Measurements from ENCODE around the gene UBE2K. TPM values are rescaled to one million over a fixed set of nuclear protein-coding genes. Genes with fewer than 3 reads are reported as not detected.
"Not testable (repeated sequence)": the region's sequence is repeated elsewhere in the genome, so short reads cannot be mapped to it uniquely, and the experiment has no call there.

UBE2K gene
- total RNA-seq, 1 experiment from 2014 or later, result 23.1 TPM

DNA sequence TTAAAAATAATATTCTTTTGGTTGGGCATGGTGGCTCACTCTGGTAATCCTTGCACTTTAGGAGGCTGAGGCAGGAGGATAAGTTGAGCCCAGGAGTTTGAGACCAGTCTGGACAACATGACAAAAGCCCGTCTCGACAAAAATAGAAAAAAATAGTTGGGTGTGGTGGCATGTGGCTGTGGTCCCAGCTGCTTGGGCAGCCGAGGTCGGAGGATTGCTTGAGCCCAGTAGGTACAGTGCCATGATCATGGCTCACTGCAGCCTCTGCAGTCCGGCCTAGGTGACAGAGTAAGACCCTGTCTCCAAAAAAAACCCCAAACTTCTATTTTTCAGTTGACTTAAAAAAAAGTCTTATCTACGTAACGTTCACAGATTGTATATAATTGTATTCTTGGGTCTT, 23.9 kb downstream of the UBE2K start:
- DNase-seq (ENCODE audit: low read depth), result no peak

GRCh38 chr4:39729557-39729956, 31.6 kb downstream of the UBE2K start:
- no peak for DNase-seq (ENCODE audit: low read depth)

DNA sequence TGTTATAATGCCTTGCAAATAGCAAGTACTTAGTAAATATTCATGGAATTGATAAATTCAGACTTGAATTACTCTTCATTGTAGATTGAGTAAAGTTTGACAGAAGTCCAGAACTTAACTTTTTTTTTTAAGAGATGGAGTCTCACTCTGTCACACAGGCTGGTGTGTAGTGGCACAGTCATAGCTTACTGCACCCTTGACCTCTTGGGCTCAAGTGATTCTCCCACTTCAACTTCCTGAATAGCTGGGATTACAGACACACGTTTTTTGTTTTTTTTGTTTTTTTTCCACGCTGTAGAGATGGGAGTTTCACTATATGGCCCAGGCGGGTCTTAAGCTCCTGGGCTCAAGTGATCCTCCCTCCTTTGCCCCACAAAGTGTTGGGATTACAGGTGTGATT, 32.1 kb downstream of the UBE2K start:
- peak; percentile 26 for DNase-seq (ENCODE audit: low read depth)

GRCh38 chr4:39731908-39732307, 34.0 kb downstream of the UBE2K start:
- no peak for DNase-seq (ENCODE audit: low read depth)

DNA sequence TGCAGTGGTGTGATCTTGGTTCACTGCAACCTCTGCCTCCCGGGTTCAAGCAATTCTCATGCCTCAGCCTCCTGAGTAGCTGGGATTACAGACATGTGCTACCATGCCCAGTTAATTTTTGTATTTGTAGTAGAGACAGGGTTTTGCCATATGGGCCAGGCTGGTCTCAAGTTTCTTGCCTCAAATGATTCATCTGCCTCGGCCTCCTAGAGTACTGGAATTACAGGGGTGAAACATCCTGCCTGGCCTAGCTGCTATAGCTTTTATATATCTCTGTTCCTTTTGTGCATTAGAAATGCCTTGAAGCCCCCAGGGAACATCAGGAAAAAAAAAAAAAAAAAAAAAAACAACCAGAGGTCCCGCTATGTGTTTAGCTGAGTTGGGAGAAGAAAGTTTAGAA, 34.8 kb downstream of the UBE2K start:
- DNase-seq (ENCODE audit: low read depth), result peak; percentile 95

GRCh38 chr4:39739591-39739990, 41.7 kb downstream of the UBE2K start:
- not testable (repeated sequence) for DNase-seq (ENCODE audit: low read depth)

GRCh38 chr4:39741401-39741800, 43.5 kb downstream of the UBE2K start:
- DNase-seq (ENCODE audit: low read depth), result no peak

DNA sequence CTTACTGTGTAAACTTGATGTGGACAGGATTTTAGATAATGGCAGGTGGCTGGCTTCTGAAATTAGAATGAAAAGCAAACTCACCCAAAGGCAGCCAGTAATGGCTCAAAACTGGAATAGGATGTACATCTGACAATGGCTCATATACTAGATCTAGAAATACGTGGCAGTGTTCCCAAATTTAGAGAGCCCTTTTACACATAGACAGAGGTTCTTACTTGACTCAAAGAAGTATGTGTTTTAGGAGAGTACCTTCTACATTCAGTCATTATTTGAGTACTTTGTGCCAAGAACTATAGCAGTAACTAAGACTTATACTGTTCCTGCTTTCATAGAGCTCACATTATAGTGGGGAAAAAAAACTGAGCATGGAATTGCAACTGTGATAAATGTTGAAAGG, 48.0 kb downstream of the UBE2K start:
- no peak for DNase-seq (ENCODE audit: low read depth)

DNA sequence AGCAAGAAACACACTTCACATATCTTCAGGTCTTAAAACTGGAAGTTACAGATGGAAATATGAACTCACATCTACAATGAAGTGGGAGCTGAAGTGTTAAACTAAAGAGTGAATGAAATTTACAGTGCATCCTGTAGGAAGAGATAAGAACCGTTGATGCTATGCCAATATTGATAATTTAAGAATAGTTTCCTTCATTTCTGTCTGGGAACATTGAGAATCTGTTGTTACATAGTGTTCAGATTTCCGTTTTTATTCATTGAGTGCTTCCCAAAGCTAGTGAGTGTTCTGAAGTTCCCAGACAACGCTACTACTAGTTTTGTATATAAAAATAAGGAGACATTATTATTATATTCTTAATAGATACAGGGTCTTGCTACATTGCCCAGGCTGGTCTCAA, 52.3 kb downstream of the UBE2K start:
- no peak for DNase-seq (ENCODE audit: low read depth)

DNA sequence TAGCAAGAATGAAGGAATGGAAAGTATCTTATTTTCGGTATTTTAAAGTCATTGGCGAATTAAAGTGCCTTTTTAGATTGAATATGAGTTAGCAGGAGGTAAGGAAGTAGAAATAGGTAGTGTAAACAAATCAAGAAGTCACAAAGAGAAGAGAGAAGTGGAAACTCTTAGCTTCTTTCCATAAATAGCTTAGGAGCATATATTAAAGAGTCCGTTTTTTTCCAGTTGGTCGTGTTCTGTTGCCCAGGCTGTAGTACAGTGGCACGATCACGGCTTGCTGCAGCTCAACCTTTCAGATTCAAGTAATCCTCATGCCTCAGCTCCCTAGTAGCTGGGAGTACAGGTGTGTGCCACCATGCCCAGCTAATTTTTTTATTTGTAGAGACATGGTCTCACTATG, 56.4 kb downstream of the UBE2K start:
- no peak for DNase-seq (ENCODE audit: low read depth)

DNA sequence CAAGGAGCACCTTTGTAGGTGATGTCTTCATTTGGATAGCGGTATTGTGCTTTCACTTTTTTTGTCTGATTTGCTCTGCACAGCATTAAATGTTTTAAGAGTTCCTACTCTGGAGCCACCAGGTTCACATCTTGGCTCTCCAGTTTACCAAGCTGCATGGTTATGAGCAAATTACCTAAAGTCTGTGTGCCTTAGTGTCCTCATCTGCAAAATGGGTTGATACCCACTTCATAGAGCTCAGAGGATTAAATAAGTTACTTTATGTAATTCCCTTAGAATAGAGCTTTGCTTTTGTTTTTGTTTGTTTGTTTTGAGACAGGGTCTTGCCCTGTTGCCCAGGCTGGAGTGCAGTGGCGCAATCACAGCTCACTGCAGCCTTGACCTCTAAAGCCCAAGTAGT, 58.2 kb downstream of the UBE2K start:
- no peak for DNase-seq (ENCODE audit: low read depth)

GRCh38 chr4:39758176-39758575, 60.2 kb downstream of the UBE2K start:
- DNase-seq (ENCODE audit: low read depth), result no peak

GRCh38 chr4:39759569-39759968, 61.6 kb downstream of the UBE2K start:
- no peak for DNase-seq (ENCODE audit: low read depth)

DNA sequence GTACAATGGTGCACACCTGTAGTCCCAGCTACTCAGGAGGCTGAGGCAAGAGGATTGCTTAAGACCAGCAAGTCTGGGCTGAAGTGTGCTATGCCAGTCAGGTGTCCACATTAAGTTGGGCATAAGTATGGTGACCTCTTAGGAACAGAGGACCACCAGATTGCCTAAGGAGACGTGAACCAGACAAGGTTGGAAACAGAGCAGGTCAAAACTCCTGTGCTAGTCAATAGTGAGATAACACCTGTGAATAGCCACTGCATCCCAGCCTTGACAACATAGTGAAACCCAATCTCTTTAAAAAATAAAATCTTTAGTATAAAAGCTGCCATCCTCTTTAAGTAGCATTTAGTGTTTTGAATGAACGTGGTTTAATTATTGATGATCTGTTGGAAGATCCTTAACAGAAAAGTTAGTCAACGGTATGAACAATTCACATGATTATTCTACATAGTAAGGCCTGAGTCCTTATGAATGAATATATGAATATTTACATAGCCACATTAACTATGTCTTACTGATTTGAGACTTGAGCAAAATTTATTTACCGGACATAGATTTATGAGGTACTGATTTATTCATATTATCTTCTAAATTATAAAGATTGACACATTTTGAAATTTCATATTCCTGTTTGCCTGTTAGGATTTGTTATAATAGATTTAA, 63.2 kb downstream of the UBE2K start:
- DNase-seq (ENCODE audit: low read depth), result no peak

DNA sequence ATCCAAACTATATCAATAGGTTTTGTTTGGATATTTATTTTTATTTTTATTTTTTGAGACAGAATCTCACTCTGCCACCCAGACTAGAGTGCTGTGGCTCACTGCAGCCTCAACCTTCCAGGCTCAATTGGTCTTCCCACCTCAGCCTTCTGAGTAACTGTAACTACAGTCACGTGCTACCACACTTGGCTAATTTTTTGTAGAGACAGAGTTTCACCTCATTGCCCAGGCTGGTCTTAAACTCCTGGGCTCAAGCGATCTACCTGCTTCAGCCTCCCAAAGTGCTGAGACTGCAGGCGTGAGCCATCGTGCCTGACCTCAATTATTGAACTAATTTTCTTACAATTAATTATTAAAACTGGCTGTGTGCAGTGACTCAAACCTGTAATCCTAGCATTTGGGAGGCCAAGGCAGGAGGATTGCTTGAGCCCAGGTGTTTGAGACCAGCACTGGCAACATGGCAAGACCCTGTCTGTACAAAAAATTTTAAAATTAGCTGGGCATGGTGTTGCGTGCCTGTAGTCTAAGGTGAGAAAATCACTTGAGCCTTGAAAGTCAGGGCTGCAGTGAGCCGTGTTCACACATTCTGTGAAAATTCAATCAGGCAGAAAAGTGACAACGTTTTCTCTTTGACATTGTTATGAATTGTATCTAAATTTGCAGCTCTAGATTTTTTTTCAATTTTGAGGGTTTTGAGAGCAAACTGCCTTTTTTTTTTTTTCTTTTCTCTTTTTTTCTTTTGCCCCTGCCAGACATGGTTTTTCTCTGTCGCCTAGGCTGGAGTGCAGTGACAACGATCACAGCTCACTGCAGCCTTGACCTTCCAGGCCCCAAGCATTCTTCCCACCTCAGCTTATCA, 66.0 kb downstream of the UBE2K start:
- no peak for DNase-seq (ENCODE audit: low read depth)

GRCh38 chr4:39770005-39770404, 72.1 kb downstream of the UBE2K start:
- DNase-seq (ENCODE audit: low read depth), result no peak

DNA sequence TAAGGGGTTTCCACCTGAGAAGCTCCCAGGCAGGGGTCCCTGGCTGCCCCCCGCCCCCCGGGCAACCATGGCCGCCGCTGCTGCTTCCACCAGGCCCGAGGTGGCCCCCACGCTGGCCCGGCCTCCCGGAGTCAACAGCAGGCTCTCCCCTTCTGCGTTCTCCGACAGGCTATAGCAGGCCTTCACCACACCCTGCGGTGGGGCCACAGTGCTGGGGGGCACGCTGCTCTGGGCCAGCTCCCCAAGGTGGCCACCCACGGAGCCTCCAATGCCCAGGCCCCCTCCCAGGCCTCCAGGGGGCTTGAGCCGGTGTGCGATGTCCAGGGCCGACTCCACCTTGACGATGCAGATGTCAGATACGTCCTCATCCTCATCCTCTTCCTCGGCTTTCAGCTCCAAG, 72.5 kb downstream of the UBE2K start:
- DNase-seq (ENCODE audit: low read depth), result no peak

DNA sequence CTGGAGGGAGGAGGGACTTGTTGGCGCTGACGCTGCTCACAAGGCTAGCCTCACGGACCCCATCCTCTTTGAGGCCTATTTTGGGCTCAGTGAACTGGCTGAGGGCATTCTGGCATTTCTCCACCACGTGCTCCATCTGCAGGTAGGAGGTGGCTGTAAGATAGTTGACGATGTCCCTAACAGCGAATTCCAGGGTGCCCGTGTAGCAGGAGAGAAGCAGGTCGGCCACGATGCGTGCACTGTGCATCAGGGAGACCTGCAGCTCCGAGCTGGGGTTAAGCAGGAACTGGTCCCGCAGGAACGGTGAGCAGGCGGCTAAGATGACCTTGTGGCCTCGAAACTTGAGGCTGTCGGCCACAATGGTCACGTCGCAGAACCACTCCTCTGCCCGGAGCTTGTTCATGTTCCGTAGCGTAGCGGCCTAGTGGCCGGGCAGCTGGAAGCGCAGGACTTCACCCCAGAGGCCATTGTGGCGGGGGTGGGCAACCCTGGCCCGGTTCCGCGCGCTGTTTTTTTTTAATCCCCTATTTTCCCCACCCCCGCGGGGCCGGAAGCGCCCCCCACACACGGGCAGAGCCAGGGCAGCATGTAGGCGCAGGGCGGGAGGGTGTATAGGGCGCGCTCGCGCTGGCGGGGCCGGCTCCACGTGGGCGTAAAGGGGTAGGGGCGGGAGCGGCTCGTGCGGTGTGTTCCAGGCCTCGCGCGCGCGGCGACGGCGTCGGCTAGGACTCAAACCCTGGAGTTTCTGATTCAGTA, 73.2 kb downstream of the UBE2K start:
- DNase-seq (ENCODE audit: low read depth), result no peak

- not testable (repeated sequence) for DNase-seq (ENCODE audit: low read depth)
Measured at GRCh38 chr4:39781988-39782387, 84.1 kb downstream of the UBE2K start.

DNA sequence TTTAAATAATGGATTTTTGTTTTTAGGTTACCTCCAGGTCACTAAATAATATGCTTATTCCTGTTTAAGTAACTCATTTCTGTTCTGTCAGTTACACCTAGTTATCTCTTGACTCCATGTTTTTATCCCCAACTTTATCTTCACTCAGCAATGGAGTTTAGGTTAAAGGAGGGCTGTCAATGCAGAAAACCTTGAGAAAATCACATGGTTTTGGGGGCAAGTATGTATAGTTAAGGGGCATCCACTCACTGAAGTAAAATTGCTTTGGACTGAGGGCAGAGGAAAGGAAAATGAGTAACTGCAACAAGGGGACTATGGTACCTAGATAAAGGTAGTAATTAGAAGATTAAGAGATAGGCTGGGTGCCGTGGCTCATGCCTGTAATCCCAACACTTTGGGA, 87.1 kb downstream of the UBE2K start:
- no peak for DNase-seq (ENCODE audit: low read depth)

DNA sequence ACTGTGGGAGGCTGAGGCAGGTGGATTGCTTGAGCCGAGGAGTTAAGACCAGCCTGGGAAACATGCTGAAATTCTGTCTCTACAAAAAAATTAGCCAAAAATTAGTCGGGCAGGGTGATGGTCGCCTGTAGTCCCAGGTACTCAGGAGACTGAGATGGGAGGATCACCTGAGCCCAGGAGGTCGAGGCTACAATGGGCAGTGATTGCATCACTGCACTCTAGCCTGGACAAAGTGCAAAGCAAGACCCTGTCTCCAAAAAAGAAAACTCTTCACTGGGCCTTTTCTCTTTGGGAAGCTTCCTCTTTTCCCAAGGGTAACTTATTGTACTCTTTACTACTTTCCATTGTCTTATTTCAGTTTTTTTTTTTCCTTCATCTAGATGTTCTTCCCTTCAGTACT, 88.9 kb downstream of the UBE2K start:
- no peak for DNase-seq (ENCODE audit: low read depth)

DNA sequence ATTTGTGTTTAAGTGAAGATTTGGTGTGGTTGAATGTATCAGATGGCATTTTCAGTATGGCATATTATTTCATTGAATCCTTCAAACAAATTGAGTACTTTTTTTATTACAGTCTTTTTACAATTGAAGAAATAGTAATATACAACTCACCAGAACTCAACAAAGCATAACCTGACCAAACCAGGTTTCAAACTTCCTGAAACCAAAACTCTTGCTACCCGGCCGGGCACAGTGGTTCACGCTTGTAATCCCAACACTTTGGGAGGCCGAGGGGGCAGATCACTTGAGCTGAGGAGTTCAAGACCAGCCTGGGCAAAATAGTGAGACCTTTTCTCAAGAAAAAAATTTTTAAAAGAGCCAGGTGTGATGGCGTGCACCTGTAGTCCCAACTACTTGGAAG, 94.2 kb downstream of the UBE2K start:
- DNase-seq (ENCODE audit: low read depth), result no peak
